CD4-positive, CD25-positive, alpha-beta regulatory T cell (primary cell): ENCODE measurements around the gene LPAR3. TPM values are rescaled to one million over a fixed set of nuclear protein-coding genes. Genes with fewer than 3 reads are reported as not detected.
A peak's percentile ranks its signal among the peaks of the same experiment; 100 is the strongest.

ENCODE experiments used
- ATAC-seq, 2 donors: fragments of 150-1000 bp; cut with Tn5 transposase; one replicate each; pipeline ENCODE4 v1.10.0; 2021; ENCODE audit warnings: low read depth in 2 of 2, moderate number of reproducible peaks in 2 of 2, moderate library complexity in 1 of 2
- DNase-seq, 3 donors: peaks; one replicate each; pipeline versions ENCODE4 v3.0.0 to v3.0.0-alpha.2; 2012 to 2022; ENCODE audit warnings: mixed read lengths in 1 of 3
- H3K27ac ChIP-seq: one replicate; pipeline ENCODE4 v1.7.0; 2013; ENCODE audit warnings: mild to moderate bottlenecking, low read length; ENCODE audit not compliant: insufficient read depth, poor library complexity, severe bottlenecking
- H3K27me3 ChIP-seq: one replicate; pipeline ENCODE4 v1.7.0; 2013; ENCODE audit warnings: low read length; ENCODE audit not compliant: control insufficient read depth, insufficient read depth
- H3K36me3 ChIP-seq: one replicate; pipeline ENCODE4 v1.7.0; 2013; ENCODE audit warnings: mild to moderate bottlenecking, low read length, moderate library complexity; ENCODE audit not compliant: control insufficient read depth, insufficient read depth
- H3K4me1 ChIP-seq: 2 replicates; pipeline ENCODE4 v1.7.0; 2013; ENCODE audit warnings: mild to moderate bottlenecking, low read length; ENCODE audit not compliant: insufficient read depth, control insufficient read depth, poor library complexity, severe bottlenecking
- H3K4me3 ChIP-seq: one replicate; pipeline ENCODE4 v1.7.0; 2013; ENCODE audit warnings: low read depth, mild to moderate bottlenecking, low read length, moderate library complexity
- H3K9me3 ChIP-seq, 2 experiments: 1 replicate in 1 of 2; 2 replicates in 1 of 2; pipeline ENCODE4 v1.7.0; 2013; ENCODE audit warnings: low read length in 2 of 2, mild to moderate bottlenecking in 1 of 2, moderate library complexity in 1 of 2; ENCODE audit not compliant: control insufficient read depth in 2 of 2
- H3K27ac Mint-ChIP-seq, 3 donors: one replicate each; pipeline ENCODE4 v1.8.0; 2020 to 2022; ENCODE audit warnings: mild to moderate bottlenecking in 3 of 3, mixed read lengths in 3 of 3, moderate library complexity in 2 of 3
- H3K27me3 Mint-ChIP-seq: one replicate; pipeline ENCODE4 v1.8.0; 2022; ENCODE audit warnings: mild to moderate bottlenecking, mixed read lengths
- H3K36me3 Mint-ChIP-seq: one replicate; pipeline ENCODE4 v1.8.0; 2020; ENCODE audit warnings: mixed read lengths
- H3K4me1 Mint-ChIP-seq, 4 donors: one replicate each; pipeline ENCODE4 v1.8.0; 2020 to 2022; ENCODE audit warnings: mixed read lengths in 4 of 4, mild to moderate bottlenecking in 1 of 4
- H3K4me3 Mint-ChIP-seq, 4 donors: one replicate each; pipeline ENCODE4 v1.8.0; 2020 to 2022; ENCODE audit warnings: mild to moderate bottlenecking in 4 of 4, mixed read lengths in 4 of 4, moderate library complexity in 3 of 4
- H3K9me3 Mint-ChIP-seq, 7 donors: one replicate each; pipeline ENCODE4 v1.8.0; 2020 to 2022; ENCODE audit warnings: mixed read lengths in 7 of 7, mild to moderate bottlenecking in 3 of 7, moderate library complexity in 2 of 7
- polyA plus RNA-seq, 4 donors: library from polyadenylated mRNA; unstranded; fragments of 300-500 nt; fragmentation: Illumina TruSeq; gene quantifications; one replicate each; pipeline ENCODE4 v1.2.3, GENCODE V29; 2021
- total RNA-seq: library from RNA; stranded (reverse); gene quantifications from one replicate; pipeline ENCODE4 v1.2.3, GENCODE V29; 2022

Gene LPAR3
- total and polyA plus RNA-seq, 5 donors from 2014 or later, result 0.32 TPM; not detected in 4

GRCh38 chr1:84855168-84855567 is 37.8 kb downstream of the LPAR3 start:
- Histone ChIP-seq H3K36me3 (no peaks in the 10 kb centered on the region), H3K4me3 (no peak overlapping the region), H3K4me1 (peaks cover 13% of the 10 kb centered on the region), H3K27ac (no peak overlapping the region), H3K27me3 (no peaks in the 10 kb centered on the region), H3K9me3 (no peaks in the 10 kb centered on the region)
- DNase-seq (no peak), ATAC-seq (no peak)
- H3K36me3 Mint-ChIP-seq, result no peaks in the 10 kb centered on the region
- peaks cover under 1% of the 10 kb centered on the region for H3K27me3 Mint-ChIP-seq
- H3K4me3 Mint-ChIP-seq, result no peak overlapping the region
- H3K4me1 Mint-ChIP-seq, result peaks cover 11 to 30% (median 23%) of the 10 kb centered on the region in 4 donors
- H3K27ac Mint-ChIP-seq, result peak overlapping the region in 2 of 3 donors; percentile 34 to 41
- no peaks in the 10 kb centered on the region for H3K9me3 Mint-ChIP-seq

- Mint-ChIP-seq H3K27me3 (no peaks in the 10 kb centered on the region), H3K36me3 (no peaks in the 10 kb centered on the region), H3K27ac (peak overlapping the region; percentile 34 to 93 (median 72)), H3K9me3 (no peaks in the 10 kb centered on the region), H3K4me1 (peaks cover 11 to 27% (median 21%) of the 10 kb centered on the region in 4 donors), H3K4me3 (peak overlapping the region in 1 of 4 donors; percentile 29)
- peaks cover 13% of the 10 kb centered on the region for H3K4me1 ChIP-seq
- peak; percentile 99 for ATAC-seq
- H3K36me3 ChIP-seq, result no peaks in the 10 kb centered on the region
- peak overlapping the region; percentile 52 for H3K27ac ChIP-seq
- H3K27me3 ChIP-seq, result no peaks in the 10 kb centered on the region
- H3K9me3 ChIP-seq, result no peaks in the 10 kb centered on the region
- H3K4me3 ChIP-seq, result no peak overlapping the region
- peak in 2 of 3 donors; percentile 45 to 90 for DNase-seq
Observed at GRCh38 chr1:84853741-84854721, 39.0 kb downstream of the LPAR3 start.

- Histone ChIP-seq H3K4me3 (no peak overlapping the region), H3K27me3 (no peaks in the 10 kb centered on the region), H3K36me3 (no peaks in the 10 kb centered on the region), H3K27ac (no peak overlapping the region), H3K9me3 (no peaks in the 10 kb centered on the region), H3K4me1 (peaks cover 13% of the 10 kb centered on the region)
- no peak overlapping the region for H3K27ac Mint-ChIP-seq
- H3K36me3 Mint-ChIP-seq, result no peaks in the 10 kb centered on the region
- H3K4me1 Mint-ChIP-seq, result peaks cover 11 to 30% (median 17%) of the 10 kb centered on the region in 4 donors
- ATAC-seq, result no peak
- no peak overlapping the region for H3K4me3 Mint-ChIP-seq
- no peaks in the 10 kb centered on the region for H3K9me3 Mint-ChIP-seq
- H3K27me3 Mint-ChIP-seq, result no peaks in the 10 kb centered on the region
- no peak for DNase-seq
Observed at GRCh38 chr1:84851839-84852238, 41.2 kb downstream of the LPAR3 start.

- peaks cover 2% of the 10 kb centered on the region for H3K27me3 ChIP-seq
- peaks cover 8% of the 10 kb centered on the region for H3K4me1 ChIP-seq
- H3K4me1 Mint-ChIP-seq, result peaks cover 9 to 23% (median 14%) of the 10 kb centered on the region in 4 donors
- no peak for ATAC-seq
- H3K4me3 Mint-ChIP-seq, result no peak overlapping the region
- no peak overlapping the region for H3K27ac Mint-ChIP-seq
- no peaks in the 10 kb centered on the region for H3K9me3 ChIP-seq
- H3K36me3 Mint-ChIP-seq, result no peaks in the 10 kb centered on the region
- H3K27me3 Mint-ChIP-seq, result no peaks in the 10 kb centered on the region
- H3K4me3 ChIP-seq, result no peak overlapping the region
- no peak overlapping the region for H3K27ac ChIP-seq
- DNase-seq, result no peak
- no peaks in the 10 kb centered on the region for H3K36me3 ChIP-seq
- no peaks in the 10 kb centered on the region for H3K9me3 Mint-ChIP-seq
Observed at GRCh38 chr1:84849357-84849975, 43.5 kb downstream of the LPAR3 start.

- no peaks in the 10 kb centered on the region for H3K4me1 ChIP-seq
- Mint-ChIP-seq H3K36me3 (no peaks in the 10 kb centered on the region), H3K4me3 (no peak overlapping the region), H3K27me3 (no peaks in the 10 kb centered on the region), H3K27ac (no peak overlapping the region), H3K4me1 (peaks cover 0 to 12% (median 0%) of the 10 kb centered on the region in 4 donors), H3K9me3 (peaks cover 0 to 2% (median 0%) of the 10 kb centered on the region in 7 donors)
- no peak overlapping the region for H3K27ac ChIP-seq
- no peak for ATAC-seq
- H3K36me3 ChIP-seq, result no peaks in the 10 kb centered on the region
- peaks cover 3% of the 10 kb centered on the region for H3K27me3 ChIP-seq
- no peak for DNase-seq
- no peak overlapping the region for H3K4me3 ChIP-seq
- H3K9me3 ChIP-seq, result no peaks in the 10 kb centered on the region
Observed at GRCh38 chr1:84847253-84848250, 45.5 kb downstream of the LPAR3 start.

- Histone ChIP-seq H3K9me3 (no peaks in the 10 kb centered on the region), H3K27ac (no peak overlapping the region), H3K4me3 (no peak overlapping the region), H3K36me3 (no peaks in the 10 kb centered on the region), H3K27me3 (peaks cover 7% of the 10 kb centered on the region), H3K4me1 (no peaks in the 10 kb centered on the region)
- Mint-ChIP-seq H3K36me3 (no peaks in the 10 kb centered on the region), H3K27me3 (peaks cover 4% of the 10 kb centered on the region), H3K4me3 (no peak overlapping the region), H3K9me3 (peaks cover 0 to 4% (median 0%) of the 10 kb centered on the region in 7 donors), H3K27ac (no peak overlapping the region), H3K4me1 (peaks cover 0 to 6% (median 0%) of the 10 kb centered on the region in 4 donors)
- DNase-seq (no peak), ATAC-seq (no peak)
Observed at GRCh38 chr1:84846387-84846786, 46.6 kb downstream of the LPAR3 start.

- Mint-ChIP-seq H3K9me3 (peaks cover 0 to 4% (median 0%) of the 10 kb centered on the region in 7 donors), H3K36me3 (no peaks in the 10 kb centered on the region), H3K27ac (no peak overlapping the region), H3K4me3 (no peak overlapping the region), H3K27me3 (peaks cover 4% of the 10 kb centered on the region), H3K4me1 (peaks cover 0 to 6% (median 0%) of the 10 kb centered on the region in 4 donors)
- no peak for ATAC-seq
- Histone ChIP-seq H3K27ac (no peak overlapping the region), H3K9me3 (no peaks in the 10 kb centered on the region), H3K4me3 (no peak overlapping the region), H3K36me3 (no peaks in the 10 kb centered on the region), H3K27me3 (peaks cover 7% of the 10 kb centered on the region), H3K4me1 (no peaks in the 10 kb centered on the region)
- no peak for DNase-seq
Observed at GRCh38 chr1:84845357-84845756, 47.6 kb downstream of the LPAR3 start.
